Small intestine (tissue), 7 donors: ENCODE results near the gene CIDEA. TPM values are rescaled to one million over a fixed set of nuclear protein-coding genes. Genes with fewer than 3 reads are reported as not detected.

Source experiments
- DNase-seq, 2 donors: peaks; one replicate each; pipeline versions ENCODE4 v3.0.0 to v3.0.0-alpha.2; 2013
- FAIRE-seq: peaks from 2 replicates; lab custom pipeline; 2012; peaks lifted over from hg19 to GRCh38; lab: Jason Lieb, UNC
- H3K27ac ChIP-seq, 3 donors: one replicate each; pipeline ENCODE4 v1.5.1; 2013; ENCODE audit warnings: low read length in 2 of 3, mild to moderate bottlenecking in 2 of 3, control low read depth in 1 of 3, inconsistent platforms in 1 of 3, low read depth in 1 of 3, moderate library complexity in 1 of 3
- H3K27me3 ChIP-seq, 3 donors: one replicate each; pipeline ENCODE4 v1.6.1; 2013; ENCODE audit warnings: low read length in 3 of 3, inconsistent platforms in 1 of 3; ENCODE audit not compliant: control insufficient read depth in 3 of 3, insufficient read depth in 3 of 3
- H3K36me3 ChIP-seq, 3 donors: one replicate each; pipeline ENCODE4 v1.6.1; 2013; ENCODE audit warnings: low read length in 3 of 3, inconsistent platforms in 1 of 3, low read depth in 1 of 3, mild to moderate bottlenecking in 1 of 3, moderate library complexity in 1 of 3; ENCODE audit not compliant: control insufficient read depth in 3 of 3, insufficient read depth in 2 of 3
- H3K4me1 ChIP-seq, 3 donors: one replicate each; pipeline ENCODE4 v1.6.1; 2013; ENCODE audit warnings: low read length in 2 of 3, inconsistent platforms in 1 of 3, low read depth in 1 of 3, mild to moderate bottlenecking in 1 of 3, moderate library complexity in 1 of 3; ENCODE audit not compliant: control insufficient read depth in 3 of 3, insufficient read depth in 2 of 3
- H3K4me3 ChIP-seq, 3 donors: one replicate each; pipeline ENCODE4 v1.5.1; 2013; ENCODE audit warnings: low read length in 3 of 3, control low read depth in 1 of 3, inconsistent platforms in 1 of 3, low read depth in 1 of 3, mild to moderate bottlenecking in 1 of 3, moderate library complexity in 1 of 3
- H3K9me3 ChIP-seq, 2 donors: one replicate each; pipeline ENCODE4 v1.6.1; 2013; ENCODE audit warnings: low read depth in 1 of 2, low read length in 1 of 2; ENCODE audit not compliant: control insufficient read depth in 2 of 2, insufficient read depth in 1 of 2
- WGBS, 3 donors: extraction: QIAGEN DNeasy Blood & Tissue Kit; methylation state at CpG; one replicate each; pipeline ENCODE4 v1.1.7; 2013; 5-methylcytosine and 5-hydroxymethylcytosine counted together
- polyA plus RNA-seq, 4 donors: library from polyadenylated mRNA; stranded (reverse) in 3 of 4; unstranded in 1 of 4; fragments of 200-250 nt in 3 of 4; fragments of 120-200 nt in 1 of 4; gene quantifications; one replicate each; pipeline versions ENCODE4 v1.2.1 to v1.2.3, GENCODE V29; 2013
- donor health status: healthy with polysubstance abuse.
- donor health status: control.
- donor health status: control.
- donor health status: Bipolar disorder and iron deficiency.
- donor health status: healthy.

The CIDEA gene
- polyA plus RNA-seq, 4 donors: 1.6 to 8.8 TPM; not detected in 2

DNA sequence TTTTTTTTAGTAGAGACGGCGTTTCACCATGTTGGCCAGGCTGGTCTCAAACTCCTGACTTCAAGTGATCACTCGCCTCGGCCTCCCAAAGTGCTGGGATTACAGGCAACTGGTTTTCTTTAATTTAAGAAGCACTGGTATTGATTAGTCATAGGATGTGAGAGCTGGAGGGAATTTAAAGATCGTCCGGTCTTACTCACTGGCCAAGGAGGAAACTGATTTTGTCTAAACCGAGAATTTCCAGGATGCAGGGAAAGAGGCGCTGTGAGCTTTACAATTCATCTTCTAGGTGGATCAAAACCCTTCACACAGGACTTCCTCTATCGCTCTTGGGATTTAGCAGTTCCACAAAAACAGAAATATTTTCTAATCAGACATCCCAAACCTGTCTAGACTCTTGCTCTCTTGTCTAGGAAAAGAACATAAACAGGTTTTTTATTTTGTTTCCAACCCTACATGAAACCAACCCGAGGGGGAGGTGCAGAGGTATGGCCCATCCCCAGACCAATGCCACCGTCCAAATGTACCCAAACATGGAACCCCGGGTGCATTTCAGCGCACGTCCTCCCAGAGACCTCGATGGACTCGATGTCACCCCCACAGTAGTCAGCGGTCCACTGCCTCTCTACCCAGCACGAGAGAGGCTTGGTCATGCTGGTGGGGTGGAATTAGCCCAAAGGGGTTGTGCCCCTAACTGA, 41.4 kb downstream of the CIDEA start:
- peaks cover 0 to 3% of the 10 kb centered on the region in 2 donors for H3K9me3 ChIP-seq
- no peak for DNase-seq
- 88 to 92% (median 88%) methylated on average over 18 of the region's 18 CpGs for WGBS, 3 donors
- peaks cover 0 to 3% (median 0%) of the 10 kb centered on the region in 3 donors for H3K27me3 ChIP-seq
- FAIRE-seq: no peak
- H3K36me3 ChIP-seq: no peaks in the 10 kb centered on the region
- H3K4me1 ChIP-seq: no peaks in the 10 kb centered on the region
- H3K4me3 ChIP-seq: no peak overlapping the region
- no peak overlapping the region for H3K27ac ChIP-seq

DNA sequence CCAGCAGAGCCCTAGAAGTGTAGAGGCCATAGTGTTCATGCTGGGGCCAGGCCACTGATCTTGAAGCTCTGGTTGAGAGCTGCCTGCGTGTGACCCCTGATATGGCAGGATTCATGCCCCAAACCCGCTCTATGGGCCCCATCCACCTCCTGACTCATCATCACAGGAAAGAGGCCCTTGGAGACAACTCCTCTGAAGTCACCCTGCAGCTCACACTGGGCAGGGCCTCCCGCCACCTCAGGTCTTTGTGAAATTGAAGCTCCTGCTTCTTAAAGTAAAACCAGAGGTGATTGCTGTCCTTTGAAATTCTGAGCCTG, 41.9 kb downstream of the CIDEA start:
- Histone ChIP-seq H3K27me3 (peaks cover 0 to 3% (median 0%) of the 10 kb centered on the region in 3 donors), H3K27ac (no peak overlapping the region), H3K36me3 (no peaks in the 10 kb centered on the region), H3K4me1 (no peaks in the 10 kb centered on the region), H3K4me3 (no peak overlapping the region), H3K9me3 (peaks cover 0 to 3% of the 10 kb centered on the region in 2 donors)
- no peak for DNase-seq
- FAIRE-seq: no peak
- 81 to 86% (median 85%) methylated on average over 3 of the region's 3 CpGs for WGBS, 3 donors

DNA sequence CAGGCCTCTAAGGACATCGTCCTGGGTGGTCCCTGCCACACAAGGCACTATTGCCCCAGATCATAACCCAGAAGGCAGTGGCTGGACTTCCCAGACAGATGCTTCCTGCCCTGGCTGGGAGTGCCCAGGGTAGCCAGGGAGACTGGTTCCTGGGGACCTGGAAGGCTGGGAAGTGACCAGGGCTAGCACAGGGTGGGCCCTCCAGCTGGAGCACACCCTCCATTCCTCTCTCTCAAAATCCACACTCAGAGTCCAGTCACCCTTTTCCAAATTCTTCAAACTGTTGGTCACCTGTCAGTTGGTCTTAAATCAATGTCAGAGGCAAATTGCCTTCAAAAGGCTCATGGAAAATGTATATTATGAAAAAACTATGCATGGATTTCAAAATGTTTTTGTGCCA, 42.3 kb downstream of the CIDEA start:
- no peak overlapping the region for H3K4me3 ChIP-seq
- H3K4me1 ChIP-seq: no peaks in the 10 kb centered on the region
- H3K9me3 ChIP-seq: peaks cover 0 to 3% of the 10 kb centered on the region in 2 donors
- H3K27ac ChIP-seq: no peak overlapping the region
- DNase-seq (no peak), FAIRE-seq (no peak)
- peaks cover 0 to 3% (median 0%) of the 10 kb centered on the region in 3 donors for H3K27me3 ChIP-seq
- WGBS, 3 donors: 77 to 100% (median 84%) methylated on average over 1 of the region's 1 CpG
- H3K36me3 ChIP-seq: no peaks in the 10 kb centered on the region

DNA sequence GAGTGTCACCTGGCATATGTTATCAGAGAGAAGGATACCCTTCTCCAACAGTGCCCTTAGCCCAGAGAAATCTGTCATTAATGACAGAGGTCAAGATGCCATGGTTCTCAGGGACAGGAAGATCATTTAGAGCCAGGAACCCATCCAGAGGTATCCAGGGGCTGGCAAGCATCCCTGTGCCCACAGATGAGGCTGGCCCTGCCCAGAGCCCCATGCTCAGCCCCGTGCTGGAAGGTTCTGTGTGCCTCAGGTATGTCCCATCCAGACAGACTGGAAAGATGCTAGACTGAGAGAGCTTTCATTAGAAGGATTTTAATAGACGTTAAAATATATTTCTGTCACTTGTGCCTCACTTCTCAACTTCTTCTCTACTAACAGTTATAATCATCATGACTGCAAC, 45.7 kb downstream of the CIDEA start:
- H3K9me3 ChIP-seq: peaks cover 0 to 3% of the 10 kb centered on the region in 2 donors
- H3K27ac ChIP-seq: no peak overlapping the region
- FAIRE-seq (no peak), DNase-seq (no peak)
- H3K27me3 ChIP-seq: peaks cover 0 to 4% (median 0%) of the 10 kb centered on the region in 3 donors
- no peaks in the 10 kb centered on the region for H3K36me3 ChIP-seq
- H3K4me1 ChIP-seq: no peaks in the 10 kb centered on the region
- no peak overlapping the region for H3K4me3 ChIP-seq
- 53 to 79% (median 59%) methylated on average over 2 of the region's 2 CpGs for WGBS, 3 donors

DNA sequence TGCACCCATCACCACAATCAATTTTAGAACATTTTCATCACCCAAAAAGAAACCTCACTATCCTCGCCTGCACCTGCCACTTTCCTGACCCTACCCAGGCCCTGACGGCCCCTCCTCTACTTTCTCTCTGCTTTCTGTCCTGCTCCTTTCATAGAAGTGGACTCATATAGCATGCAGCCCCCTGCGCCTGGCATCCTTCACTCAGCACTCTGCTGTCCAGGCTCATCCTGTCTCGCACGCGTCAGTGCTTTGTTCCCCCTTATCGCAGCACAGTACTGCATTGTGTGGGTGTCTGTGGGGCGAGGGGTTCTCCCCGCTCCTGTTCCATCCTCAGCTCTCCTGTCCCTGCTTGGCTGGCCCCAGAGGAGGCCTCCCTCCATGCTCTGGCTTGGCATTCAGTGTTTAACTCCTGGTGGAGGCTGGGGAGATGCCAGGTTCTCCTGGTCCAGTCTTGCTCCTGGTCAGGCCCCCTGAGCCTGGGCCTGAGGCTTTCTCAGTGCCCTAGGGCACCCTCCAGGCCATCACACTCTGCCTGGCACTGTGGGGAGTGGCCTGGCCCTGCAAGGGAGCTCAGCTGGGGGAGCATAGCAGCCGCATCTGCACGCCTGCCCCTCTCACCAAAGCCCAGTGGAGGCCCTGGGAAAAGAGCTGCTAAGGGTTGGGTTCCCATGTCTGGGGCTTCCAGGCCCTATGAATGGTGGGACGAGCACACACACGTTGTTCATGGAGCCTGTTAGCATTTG, 47.3 kb downstream of the CIDEA start:
- no peak for DNase-seq
- FAIRE-seq: no peak
- peaks cover 0 to 20% (median 4%) of the 10 kb centered on the region in 3 donors for H3K27me3 ChIP-seq

DNA sequence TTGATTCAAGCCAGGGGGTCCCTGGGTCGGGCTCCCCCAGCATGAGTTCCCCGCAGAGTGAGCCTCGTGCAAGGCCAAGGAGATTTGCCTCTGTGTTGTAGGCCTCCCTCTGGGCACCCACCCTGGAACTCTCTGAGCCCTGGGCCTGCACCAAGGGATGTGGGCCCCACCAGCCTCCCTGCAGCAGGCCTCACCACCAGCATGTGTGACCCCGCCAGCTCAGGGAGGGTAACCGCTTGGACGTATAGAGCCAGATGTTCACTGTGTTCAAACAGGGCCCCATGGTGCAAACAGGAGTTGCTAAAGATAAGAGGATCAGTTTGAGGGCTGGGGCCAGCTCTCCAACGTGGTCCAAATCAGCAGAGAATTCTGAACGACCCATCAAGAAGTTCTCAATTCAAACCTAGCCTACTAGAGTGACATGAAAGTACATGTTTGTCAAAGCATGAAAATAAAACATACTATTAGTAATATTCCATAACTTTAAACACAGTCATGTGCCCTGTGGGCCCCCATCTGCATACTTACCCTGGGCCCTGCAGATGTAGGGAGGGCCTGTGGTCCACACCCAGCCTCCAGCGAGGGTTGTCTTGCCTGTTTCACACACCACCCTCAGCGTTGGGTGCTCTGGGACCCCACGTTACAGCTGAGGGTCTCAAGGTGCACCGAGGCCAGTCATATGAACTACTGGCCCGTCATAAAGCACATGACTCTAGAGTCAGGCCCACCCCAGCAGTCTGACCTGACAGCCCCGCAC, 48.4 kb downstream of the CIDEA start:
- FAIRE-seq: no peak

More for the DNA sequence above, 47.3 kb downstream of the CIDEA start:
- WGBS, 3 donors: 82 to 86% (median 84%) methylated on average over 13 of the region's 13 CpGs
- Histone ChIP-seq H3K4me3 (no peak overlapping the region), H3K9me3 (peaks cover 0 to 3% of the 10 kb centered on the region in 2 donors), H3K27ac (no peak overlapping the region), H3K36me3 (no peaks in the 10 kb centered on the region), H3K4me1 (peaks cover 0 to 4% (median 0%) of the 10 kb centered on the region in 3 donors)

DNA sequence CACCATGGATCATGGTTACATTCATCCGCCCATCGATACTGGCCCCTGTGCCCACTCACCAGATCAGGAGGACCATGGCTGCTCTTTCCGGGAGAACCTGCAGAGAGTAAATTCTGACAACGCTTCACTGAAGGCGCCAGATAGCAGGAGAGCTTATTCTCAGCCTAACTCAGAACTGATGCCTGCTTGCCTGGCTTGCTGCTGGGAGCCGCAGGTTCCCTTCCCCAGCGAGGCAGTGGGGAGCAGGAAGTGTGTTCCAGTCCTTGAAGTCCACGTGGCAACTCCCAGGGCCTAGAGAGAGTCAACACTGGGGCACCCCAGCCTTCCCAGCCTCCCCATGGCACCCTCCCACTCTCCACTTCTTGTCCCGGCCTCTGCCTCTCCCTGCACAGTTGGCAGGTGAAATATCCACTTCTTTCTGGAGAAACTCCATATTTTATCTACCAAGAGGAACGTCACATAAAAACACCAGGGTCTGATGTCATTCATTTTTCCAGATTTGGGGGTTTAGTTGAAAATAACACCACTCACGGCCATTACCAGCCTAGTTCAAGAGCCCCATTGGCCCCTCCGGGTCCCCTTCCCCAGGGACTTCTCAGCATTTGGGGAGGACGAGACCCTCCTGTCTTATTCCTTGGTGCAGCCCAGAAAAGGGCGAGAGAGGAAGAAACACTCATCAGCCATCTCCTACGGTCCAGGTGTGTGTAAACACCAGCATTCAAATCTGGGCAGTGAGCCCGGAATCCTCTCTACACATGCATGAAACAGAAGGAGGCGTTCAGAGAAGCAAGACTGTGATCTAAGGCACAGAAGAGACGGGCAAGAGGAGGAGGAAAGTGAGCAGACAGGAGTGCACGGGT, 50.4 kb downstream of the CIDEA start:
- H3K36me3 ChIP-seq: no peaks in the 10 kb centered on the region
- H3K4me1 ChIP-seq: peaks cover 0 to 4% (median 0%) of the 10 kb centered on the region in 3 donors
- H3K4me3 ChIP-seq: no peak overlapping the region
- no peak for DNase-seq
- no peak for FAIRE-seq
- WGBS, 3 donors: 45 to 73% (median 53%) methylated on average over 19 of the region's 19 CpGs
- H3K27ac ChIP-seq: no peak overlapping the region
- H3K27me3 ChIP-seq: peaks cover 0 to 44% (median 8%) of the 10 kb centered on the region in 3 donors
- no peaks in the 10 kb centered on the region for H3K9me3 ChIP-seq

More for the DNA sequence above, 48.4 kb downstream of the CIDEA start:
- no peak for DNase-seq
- Histone ChIP-seq H3K27ac (no peak overlapping the region), H3K4me3 (no peak overlapping the region), H3K36me3 (no peaks in the 10 kb centered on the region), H3K27me3 (peaks cover 0 to 31% (median 8%) of the 10 kb centered on the region in 3 donors), H3K9me3 (peaks cover 0 to 3% of the 10 kb centered on the region in 2 donors), H3K4me1 (peaks cover 0 to 4% (median 0%) of the 10 kb centered on the region in 3 donors)
- WGBS, 3 donors: 75 to 81% (median 80%) methylated on average over 14 of the region's 14 CpGs
